NCI-H146 treated with DMSO at 0.1 percent for 48 hours (cell line): ENCODE data around the gene ZNF512B.
"Not testable (repeated sequence)": the region's sequence is repeated elsewhere in the genome, so short reads cannot be mapped to it uniquely, and the experiment has no call there.

Source experiments
- DNase-seq: peaks from one replicate; lab custom pipeline; 2025; ENCODE audit not compliant: unreplicated experiment; lab: John Stamatoyannopoulos, UW

Gene ZNF512B, protein sequence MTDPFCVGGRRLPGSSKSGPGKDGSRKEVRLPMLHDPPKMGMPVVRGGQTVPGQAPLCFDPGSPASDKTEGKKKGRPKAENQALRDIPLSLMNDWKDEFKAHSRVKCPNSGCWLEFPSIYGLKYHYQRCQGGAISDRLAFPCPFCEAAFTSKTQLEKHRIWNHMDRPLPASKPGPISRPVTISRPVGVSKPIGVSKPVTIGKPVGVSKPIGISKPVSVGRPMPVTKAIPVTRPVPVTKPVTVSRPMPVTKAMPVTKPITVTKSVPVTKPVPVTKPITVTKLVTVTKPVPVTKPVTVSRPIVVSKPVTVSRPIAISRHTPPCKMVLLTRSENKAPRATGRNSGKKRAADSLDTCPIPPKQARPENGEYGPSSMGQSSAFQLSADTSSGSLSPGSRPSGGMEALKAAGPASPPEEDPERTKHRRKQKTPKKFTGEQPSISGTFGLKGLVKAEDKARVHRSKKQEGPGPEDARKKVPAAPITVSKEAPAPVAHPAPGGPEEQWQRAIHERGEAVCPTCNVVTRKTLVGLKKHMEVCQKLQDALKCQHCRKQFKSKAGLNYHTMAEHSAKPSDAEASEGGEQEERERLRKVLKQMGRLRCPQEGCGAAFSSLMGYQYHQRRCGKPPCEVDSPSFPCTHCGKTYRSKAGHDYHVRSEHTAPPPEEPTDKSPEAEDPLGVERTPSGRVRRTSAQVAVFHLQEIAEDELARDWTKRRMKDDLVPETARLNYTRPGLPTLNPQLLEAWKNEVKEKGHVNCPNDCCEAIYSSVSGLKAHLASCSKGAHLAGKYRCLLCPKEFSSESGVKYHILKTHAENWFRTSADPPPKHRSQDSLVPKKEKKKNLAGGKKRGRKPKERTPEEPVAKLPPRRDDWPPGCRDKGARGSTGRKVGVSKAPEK

DNA sequence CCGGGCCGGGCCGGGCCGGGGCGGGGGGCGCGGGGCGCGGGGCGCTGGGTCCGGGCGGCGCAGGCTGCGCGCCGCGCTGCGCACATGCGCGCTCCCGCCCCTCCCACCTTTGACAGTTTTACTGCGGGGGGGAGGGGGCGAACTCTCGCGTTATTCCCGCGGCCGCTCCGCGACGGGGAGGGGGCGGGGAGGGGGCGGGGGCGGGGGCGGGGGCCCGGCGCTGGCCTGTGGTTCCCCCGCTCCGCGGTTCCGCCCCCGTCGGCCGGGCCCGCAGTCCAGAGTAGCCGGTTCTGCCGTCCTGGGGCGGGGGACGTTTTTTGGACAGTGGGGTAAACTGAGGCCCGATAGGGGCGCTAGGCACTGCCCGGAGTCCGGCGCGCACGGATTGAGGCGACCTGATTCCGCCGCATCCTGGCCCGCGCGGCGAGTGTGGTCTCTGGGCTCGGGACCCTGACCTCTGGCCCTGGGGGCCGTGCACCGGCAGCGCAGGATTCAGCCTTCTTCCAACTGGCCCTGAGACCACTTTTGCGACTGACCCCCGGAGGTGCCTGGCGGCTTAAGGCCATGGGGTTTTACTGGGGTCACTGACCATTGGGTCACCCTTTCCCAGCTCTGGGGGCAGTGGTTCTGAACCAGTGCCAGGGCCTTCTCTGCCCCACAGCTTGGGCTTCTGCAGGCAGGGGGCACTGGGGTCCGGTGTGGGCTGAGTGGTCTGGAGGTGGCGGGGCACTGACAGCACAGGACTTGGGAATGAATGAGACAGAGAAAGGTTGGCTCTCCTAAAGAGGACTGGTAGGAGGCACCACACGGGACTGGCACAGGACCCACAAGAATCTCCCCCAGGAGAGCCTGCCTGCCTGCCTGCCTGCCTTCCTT, at the start of gene ZNF512B:
Gene ZNF512B (minus strand): TSS at position 93 of the 876 bp plus-strand sequence. CDS start 1,980 bp downstream, outside the sequence.
- DNase-seq: no peak

DNA sequence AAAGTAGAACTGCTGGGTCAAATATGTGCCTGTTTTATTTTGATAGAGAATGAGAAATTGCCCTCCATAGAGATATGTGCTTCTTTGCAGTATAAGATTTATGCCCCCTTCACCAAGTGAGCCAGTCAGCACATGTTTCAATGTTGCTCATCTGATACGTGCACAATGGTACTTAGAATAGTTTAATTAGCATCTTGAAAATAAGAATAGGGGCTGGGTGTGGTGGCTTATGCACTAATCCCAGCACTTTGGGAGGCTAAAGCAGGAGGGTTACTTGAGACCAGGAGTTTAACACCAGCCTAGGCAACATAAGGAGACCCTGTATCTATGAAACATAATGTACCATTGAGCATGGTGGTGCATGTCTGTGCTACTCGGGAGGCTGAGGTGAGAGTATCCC, 45.9 kb upstream of the ZNF512B start:
- DNase-seq: no peak

DNA sequence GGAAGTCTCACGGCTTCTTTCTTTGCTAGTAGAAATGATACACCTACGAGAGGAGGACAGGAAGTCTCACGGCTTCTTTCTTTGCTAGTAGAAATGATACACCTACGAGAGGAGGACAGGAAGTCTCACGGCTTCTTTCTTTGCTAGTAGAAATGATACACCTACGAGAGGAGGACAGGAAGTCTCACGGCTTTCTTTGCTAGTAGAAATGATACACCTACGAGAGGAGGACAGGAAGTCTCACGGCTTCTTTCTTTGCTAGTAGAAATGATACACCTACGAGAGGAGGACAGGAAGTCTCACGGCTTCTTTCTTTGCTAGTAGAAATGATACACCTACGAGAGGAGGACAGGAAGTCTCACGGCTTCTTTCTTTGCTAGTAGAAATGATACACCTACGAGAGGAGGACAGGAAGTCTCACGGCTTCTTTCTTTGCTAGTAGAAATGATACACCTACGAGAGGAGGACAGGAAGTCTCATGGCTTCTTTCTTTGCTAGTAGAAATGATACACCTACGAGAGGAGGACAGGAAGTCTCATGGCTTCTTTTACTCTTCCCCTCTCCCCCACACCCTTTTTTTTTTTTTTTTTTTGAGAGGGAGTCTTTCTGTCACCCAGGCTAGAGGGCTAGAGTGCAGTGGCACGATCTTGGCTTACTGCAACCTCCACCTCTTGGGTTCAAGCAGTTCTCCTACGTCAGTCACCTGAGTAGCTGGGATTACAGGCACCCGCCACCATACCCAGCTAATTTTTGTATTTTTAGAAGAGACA, 42.8 kb upstream of the ZNF512B start:
- DNase-seq: not testable (repeated sequence)

DNA sequence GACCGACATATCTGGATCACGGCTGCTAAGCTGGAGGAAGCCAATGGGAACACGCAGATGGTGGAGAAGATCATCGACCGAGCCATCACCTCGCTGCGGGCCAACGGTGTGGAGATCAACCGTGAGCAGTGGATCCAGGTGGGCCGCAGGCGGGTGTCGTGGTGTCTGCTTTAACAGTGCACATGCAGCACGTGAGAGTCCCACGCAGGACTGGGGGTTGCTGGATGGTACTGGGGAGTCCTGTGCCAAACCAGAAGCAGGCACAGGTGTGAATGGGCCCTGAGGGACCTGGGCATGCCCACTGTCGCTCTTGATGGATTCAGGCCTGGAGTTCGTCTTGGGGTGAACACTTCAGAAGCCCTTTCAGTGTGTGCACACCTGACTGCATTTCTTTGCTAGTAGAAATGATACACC, 41.6 kb upstream of the ZNF512B start:
- no peak for DNase-seq

DNA sequence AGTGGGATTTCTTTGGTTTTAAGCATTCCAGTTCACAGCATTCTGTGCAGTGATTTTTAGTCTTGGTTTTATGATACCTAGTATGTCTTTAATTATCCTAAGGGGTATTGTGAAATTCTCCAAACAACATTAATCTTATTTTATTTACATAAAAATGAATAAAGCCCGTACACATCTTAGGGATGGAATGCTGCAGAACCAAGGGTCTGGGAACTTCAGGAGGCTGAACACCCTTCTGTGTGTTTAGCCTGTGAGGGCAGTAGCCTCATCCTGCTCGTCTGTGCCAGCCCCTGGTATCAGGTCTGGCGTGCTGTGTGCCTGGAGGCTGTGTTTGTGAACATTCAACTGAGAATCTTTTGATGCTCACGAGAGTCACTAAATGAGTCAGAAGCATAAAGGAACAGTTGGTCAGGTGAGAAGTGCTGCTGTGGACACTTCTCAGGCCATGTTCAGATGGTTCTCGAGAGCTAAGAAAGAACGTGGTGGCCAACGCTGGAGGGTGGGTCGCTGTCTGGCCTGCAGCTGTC, 41.0 kb upstream of the ZNF512B start:
- no peak for DNase-seq

DNA sequence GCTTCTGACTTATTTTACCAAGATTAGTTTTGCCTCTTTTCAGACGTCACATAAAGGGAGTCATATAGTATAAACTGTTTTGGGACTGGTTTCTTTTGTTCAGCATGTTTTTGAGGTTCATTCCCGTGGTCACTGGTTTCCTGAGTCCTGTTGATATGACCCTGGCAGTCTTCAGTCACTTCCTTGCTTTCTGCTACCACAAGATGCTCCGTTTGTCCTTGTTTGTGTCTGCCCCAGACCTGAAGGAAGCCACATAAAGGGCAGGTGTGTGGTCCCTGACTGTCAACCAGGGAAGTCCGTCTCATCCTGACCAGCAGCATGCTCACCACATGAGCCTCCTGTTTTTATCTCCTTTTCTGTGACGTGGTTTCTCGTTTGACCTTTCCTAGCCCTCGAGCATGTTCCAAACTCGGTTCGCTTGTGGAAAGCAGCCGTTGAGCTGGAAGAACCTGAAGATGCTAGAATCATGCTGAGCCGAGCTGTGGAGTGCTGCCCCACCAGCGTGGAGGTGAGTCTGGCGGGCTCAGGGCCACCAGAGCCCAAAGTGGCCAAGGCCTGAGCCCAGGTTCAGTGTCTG, 40.2 kb upstream of the ZNF512B start:
- no peak for DNase-seq

DNA sequence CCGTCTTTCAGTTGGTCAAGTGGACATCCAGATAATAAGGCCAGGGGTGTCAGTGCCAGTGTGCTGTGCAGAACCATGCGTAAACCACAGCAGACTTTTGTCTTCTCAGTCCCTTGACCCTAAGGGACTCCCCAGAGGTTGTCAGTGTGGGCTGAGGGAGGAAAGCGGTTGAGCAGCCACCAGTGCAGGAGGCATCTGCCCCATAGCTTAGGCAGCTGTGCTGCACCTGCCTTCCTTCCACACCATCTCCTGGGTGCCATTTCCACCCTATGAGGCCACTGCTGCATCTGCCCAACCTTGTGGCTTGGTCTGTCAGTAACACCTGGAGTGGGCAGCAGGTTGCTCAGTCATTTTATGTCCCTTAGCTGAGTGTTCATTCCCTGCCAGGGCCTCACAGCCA, 37.2 kb upstream of the ZNF512B start:
- peak; percentile 67 for DNase-seq

DNA sequence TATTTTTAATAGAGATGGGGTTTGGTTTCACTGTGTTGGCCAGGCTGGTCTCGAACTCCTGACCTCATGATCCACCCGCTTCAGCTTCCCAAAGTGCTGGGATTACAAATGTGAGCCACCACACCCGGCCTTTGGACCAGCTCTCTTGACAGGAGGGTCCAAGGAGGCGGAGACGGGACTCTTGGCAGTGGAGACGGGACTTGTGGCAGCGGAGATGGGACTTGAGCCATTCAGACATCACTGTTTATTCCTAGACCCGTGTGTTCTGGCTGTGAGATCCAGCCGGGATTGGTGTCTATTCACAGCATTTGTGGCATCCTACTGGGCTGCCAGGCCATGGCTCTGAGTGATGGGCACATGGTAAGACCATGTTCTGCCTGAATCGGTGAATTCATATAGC, 36.8 kb upstream of the ZNF512B start:
- DNase-seq: no peak

DNA sequence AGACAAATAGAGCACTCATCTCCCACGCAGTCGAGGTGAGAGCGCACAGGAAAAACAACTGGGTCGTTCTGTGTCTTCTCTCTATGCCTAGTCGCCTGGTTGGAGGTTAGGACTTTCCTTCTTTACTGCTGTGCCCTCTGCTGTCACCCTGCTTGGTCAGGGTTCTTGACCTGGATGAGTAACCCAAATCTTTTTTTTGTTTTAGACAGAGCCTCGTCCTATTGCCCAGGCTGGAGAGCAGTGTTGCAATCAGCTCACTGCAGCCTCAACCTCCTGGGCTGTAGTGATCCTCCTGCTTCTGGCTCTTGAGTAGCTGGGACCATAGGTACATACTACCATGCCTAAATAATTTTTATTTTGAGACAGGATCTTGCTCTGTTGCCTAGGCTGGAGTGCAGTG, 35.7 kb upstream of the ZNF512B start:
- DNase-seq: no peak

DNA sequence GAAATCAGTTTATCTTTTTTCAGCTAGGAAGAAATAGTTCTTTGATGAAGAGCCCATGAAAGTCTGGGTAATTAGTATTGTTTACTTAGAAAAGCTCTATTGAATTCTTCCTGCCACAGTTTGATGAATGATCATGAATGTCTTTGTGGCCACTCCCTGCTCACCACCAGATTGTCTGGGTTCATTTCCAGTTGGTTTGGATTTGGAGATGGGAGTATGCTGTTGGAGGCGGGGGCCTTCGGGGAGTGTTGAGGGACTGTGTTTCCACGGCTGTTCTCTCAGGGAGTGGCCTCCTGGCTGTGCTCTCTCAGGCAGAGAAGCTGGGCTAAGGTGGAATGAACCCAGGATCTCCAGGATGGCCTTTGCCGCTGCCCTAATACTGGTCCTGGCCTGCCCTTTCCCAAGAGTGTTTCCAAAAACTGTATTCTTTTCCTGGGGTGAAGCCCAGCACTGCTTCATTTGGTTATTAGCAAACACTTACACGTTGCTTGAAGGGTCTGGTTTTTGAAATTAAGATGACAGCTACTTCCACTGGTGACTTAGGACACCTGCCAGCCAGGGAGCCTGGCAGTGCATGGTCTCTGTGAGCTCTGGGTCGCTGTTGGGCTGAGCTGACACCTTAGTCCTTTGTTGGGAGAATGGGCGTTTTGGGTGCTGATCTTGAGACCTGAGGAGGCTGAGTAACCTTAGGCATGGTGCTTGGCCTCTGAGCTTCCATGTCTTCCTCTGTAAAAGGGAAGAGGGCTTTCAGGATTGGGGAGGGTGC, 34.4 kb upstream of the ZNF512B start:
- peak; percentile 64 for DNase-seq

DNA sequence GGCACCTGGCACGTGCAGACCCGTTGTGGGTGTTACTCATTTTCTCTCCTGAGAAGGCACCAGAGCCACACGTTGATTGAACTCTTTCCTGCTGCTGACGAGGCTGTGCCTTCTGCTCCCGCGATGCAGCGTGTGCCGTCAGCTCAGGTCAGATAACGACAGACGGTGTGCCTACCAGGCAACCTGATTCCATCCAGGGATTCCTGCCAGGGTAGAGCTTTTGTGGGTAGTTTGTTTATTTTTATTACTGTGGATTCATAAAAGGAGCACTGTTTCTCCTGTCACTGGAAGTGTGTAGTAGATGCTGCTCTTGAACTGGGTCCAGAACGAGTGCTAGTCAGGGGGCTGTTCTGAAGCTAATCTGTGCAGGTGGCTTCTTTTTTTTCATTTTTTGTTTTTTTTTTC, 31.9 kb upstream of the ZNF512B start:
- DNase-seq: no peak

DNA sequence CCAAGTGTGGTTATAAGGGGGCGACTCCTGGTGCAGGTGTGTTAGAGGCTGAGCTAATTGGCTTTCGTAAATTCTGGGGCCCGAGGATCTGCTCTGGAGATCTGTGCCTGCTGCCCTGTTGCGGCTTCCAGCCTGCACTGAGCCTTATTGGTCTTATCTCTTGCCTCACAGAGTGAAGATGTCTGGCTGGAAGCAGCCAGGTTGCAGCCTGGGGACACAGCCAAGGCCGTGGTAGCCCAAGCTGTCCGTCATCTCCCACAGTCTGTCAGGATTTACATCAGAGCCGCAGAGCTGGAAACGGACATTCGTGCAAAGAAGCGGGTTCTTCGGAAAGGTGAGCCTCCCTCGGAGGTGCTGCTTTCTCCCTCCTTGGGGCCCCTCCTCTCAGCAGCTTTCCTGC, 31.2 kb upstream of the ZNF512B start:
- no peak for DNase-seq

DNA sequence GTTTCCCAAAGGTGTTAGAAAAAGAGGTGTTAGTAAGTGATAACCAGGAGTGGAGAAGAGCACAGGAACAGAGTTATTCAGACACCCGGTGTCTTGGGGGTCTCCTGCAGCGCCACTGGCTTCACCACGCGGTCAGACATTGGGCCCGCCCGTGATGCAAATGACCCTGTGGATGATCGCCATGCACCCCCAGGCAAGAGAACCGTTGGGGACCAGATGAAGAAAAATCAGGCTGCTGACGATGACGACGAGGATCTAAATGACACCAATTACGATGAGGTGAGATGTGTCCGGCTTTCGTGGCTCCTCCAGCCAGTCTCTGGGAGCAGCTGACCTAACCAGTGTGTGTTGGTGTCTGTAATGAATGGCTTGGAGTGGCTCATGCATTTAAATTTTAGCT, 13.2 kb upstream of the ZNF512B start:
- no peak for DNase-seq

DNA sequence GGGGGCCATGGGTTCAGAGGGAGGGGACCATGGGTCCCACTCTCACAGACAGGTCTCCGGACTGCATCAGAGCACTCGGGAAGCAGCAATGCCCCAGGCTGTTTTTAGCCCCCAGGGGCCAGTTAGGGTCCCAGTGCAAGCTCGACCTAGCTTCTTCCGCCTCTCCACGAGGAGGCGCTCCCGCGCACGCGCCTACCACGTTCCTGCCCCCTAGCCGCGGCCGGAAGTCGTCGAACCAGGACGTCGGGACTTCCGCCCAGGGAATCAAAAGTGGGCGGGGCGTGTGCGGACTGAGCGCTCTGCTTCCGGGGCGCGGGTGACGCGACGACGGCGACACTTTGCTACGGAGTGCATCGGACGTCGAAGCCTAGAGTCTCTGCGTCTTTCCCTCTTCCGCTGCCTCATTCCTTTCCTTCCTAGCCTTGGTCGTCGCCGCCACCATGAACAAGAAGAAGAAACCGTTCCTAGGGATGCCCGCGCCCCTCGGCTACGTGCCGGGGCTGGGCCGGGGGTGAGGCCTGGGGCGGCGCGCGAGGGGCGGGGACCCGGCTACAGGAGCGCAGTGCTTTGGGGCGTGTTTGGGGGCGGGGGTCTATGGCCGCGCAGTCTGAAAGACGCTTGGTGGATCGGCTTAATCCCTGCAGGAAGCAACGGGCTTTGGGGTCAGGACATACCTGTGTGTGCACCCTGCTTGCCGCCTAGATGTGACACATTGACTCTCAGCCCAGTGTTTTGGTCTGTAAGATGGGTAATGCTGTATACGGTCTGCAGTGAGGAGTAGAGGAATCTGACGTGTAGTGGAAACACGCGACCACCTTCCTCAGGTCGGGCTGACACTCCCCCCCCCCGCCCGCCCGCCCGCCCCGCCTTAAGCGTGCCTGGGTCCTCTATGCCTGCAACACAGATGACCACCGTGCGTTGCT, 11.3 kb upstream of the ZNF512B start, which contains the start of gene PRPF6:
Gene PRPF6 (plus strand): TSS at position 327 of the 923 bp plus-strand sequence. CDS start 114 bp downstream, at position 441.
- DNase-seq: peak; percentile 96

DNA sequence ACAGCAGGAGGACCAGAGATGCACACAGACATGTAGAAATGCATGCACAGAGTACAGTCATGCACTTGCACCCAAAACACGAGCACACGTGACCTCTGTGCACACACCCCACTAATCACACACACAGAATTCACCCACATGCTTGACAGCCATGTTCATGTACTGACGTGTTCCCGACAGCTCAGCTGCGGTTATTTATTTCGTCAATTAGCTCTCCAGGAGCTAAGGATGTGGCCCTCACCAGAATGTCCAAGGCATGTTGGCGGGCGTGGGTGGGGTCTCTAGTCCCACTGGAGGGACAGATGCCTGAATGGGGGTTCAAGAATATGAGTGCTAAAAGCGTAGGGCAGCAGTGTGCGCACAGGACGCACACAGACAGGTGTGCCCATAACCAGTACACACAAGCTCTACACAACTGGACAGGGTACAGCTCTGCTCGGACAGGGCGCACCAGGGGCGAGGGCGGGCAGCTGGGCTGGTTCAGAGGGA, 10.6 kb upstream of the ZNF512B start:
- DNase-seq: no peak

DNA sequence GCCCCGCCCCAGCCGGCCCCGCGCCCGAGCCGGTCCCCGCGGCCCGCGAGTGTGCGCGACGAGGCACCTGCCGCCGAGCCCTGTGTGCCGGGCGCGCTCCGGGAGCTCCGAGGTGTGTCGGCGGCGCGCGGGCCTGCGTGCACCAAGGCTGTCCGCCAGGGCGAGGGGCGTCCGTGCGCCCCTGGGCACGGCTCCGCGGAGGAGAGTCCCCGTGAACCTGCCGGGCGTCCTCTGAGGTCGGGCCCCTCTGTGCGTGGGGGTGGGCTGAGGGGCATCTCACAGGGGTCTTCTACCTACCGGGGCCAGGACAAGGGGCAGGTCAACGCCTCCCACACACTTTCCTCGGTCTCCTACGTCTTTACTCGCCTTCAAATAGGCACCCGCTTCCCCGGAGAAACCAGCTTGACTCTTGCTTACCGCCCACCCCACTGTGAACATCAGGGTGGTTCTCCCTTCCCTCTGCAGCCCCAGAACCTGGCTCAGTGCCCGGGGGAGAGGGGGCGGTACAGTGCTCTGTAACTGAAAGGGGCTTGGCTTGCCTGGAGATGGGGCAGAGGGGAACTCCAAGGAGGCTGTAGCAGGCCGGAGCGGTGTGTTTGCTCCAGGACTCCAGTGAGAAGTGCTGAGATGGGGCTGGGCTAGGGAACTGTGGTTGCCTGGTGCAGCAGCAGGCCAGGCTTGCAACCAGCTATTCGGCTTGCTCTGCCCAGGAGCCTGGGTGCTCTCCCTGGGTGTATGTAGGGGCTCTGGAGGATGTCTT, 10.0 kb upstream of the ZNF512B start, which contains the start of gene SAMD10:
Gene SAMD10 (minus strand): TSS at position 86 of the 760 bp plus-strand sequence. CDS start 175 bp downstream, outside the sequence.
- peak; percentile 37 for DNase-seq

DNA sequence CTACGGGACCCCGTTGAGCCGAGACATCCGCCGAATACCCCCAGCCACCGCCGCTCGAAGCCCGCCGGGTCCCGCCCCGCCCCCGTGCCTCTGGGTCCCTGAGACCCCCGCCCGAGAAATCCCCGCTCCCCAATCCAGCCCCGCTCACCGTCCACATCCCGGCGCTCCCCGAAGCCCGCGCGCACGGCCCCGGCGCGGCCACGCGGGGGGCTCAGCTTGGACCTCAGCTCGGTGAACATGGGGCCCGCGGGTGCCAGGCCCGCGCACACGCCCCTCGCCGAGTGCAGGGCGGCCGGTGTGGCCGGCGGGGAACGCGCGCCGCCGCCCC, 9.5 kb upstream of the ZNF512B start:
- DNase-seq: no peak
